HG03442 (cell line): Measurements from ENCODE around the gene PDGFA.

Experiments
- ATAC-seq: cut with Tn5 transposase; IDR thresholded peaks from one replicate; pipeline ENCODE4 v1.9.1; 2021; ENCODE audit warnings: mild to moderate bottlenecking, moderate library complexity; ENCODE audit not compliant: unreplicated experiment

PDGFA gene

DNA sequence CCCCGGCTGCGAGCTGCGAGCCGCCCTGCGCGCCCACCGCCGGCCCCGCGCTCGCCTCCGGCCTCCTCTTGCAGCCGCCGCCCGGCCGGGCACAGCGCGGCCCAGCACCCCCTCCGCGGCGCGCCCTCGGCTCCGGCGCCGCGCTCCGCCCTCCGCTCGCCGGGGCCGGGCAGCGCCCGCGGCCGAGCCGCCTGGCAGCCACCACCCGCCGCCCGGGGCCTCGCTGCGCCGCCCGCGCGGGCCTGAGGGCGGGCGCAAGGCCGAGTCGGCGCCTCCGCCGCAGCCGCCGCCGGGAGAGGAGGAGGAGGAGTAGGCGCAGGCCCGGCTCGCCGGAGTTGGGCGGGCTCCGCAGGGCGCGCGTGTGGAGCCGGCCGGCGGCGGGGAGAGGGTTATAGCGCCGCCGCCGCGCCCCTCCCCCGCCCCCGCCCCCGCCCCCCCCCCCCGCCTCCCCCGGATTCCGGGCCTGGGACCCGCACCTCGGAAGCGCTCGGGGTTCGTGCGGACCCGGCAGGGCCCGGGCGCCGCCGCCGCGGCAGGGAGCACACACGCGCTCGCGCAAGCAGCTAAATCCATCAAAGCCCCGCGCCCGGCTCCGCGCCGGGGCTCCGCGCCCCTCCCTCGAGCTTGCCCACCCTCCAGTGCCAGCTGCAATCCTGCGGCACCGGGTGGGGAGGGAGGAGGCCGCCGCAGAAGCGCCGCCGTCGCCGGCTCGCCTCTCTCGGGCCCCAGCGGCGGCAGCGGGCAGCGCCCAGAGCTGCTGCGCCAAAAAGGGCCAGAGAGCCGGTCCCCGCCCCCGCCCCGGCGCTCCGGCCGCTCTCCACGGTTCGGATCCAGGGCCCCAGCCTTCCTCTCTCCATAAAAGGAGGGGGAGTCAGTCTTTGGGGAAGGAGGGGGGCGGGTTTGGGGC is at the start of gene PDGFA:
Gene PDGFA, minus strand, starts transcription at position 363 of the 907 bp plus-strand sequence. CDS start 845 bp downstream, outside the sequence.
- no peak for ATAC-seq

DNA sequence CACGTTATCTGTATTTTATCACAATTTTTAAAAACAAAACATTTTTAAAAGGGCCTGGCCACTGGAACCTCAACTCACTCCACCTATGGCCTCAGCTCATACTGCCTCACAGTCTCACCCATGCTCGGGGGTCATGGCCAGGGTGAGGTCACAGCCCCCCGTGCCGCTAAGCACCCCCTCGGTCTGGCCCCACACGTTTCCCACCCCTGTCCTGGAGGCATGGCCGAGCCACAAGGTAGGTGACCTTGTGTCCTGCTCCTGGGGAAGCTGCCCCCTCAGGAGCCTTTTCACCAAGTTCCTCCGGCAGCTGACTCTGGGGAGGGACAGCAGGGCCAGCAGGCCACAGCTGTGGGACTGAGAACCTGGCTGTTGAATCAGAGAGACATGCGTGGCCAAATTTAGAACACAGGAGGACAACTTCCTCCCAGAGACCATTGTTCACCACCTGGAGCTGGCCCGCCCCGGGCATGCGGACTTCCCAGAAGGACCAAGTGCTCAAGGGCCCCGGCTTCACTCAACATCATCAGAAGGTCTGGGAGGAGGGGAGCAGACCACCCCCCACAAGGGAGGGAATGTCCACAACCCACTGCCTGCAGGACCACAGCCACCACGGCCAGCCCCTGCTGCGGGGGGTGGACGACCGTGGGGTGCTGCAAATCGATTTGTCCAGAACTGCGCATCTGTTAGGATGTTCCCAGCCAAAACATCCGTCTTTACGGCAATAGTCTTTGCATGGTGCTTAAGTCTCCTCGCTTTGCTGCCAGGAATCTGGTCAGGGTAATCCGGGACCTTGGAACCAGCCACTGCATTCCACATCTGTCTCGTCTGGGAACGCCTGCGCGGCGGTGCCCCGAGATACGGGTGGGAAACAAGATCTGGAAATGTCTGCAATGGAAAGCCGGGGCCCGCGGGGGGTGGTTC is 48.6 kb upstream of the PDGFA start:
- ATAC-seq = no peak

DNA sequence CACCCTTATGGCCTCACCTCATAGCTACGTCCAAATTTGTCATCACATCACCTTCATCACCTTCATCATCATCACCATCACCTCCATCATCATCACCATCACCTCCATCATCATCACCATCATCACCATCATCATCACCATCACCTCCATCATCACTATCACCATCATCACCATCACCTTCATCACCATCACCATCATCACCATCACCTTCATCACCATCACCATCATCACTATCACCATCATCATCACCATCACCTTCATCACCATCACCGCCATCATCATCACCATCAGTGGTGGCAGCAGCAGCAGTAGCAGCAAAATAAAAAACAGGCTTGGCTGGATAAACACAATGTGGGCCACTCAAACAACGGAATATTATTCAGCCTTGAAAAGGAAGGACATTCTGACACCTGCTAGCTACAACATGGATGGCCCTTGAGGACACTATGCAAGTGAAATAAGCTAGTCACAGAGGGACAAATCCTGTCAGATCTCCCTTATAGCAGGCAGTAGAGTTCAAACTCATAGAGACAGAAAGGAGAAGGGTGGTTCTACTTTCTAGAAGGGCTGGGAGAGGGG is 47.7 kb upstream of the PDGFA start:
- no peak for ATAC-seq

DNA sequence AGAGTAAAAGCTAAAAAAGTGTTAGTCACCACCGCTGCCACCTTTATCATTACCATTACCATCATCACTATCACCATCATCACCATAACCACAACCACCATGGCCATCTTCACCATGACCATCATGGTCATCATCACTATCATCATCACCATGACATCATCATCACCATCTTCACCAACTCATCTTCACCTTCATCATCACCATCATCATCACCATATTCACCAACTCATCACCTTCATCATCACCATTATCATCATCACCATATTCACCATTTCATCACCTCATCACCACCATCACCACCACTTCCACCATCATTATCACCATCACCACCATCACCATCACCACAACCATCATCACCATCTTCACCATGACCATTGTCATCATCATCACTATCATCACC is 46.5 kb upstream of the PDGFA start:
- ATAC-seq = no peak

GRCh38 chr7:564176-564865 is 44.7 kb upstream of the PDGFA start:
- ATAC-seq = no peak

- ATAC-seq = no peak
Observed at GRCh38 chr7:563629-564170, 44.1 kb upstream of the PDGFA start.

DNA sequence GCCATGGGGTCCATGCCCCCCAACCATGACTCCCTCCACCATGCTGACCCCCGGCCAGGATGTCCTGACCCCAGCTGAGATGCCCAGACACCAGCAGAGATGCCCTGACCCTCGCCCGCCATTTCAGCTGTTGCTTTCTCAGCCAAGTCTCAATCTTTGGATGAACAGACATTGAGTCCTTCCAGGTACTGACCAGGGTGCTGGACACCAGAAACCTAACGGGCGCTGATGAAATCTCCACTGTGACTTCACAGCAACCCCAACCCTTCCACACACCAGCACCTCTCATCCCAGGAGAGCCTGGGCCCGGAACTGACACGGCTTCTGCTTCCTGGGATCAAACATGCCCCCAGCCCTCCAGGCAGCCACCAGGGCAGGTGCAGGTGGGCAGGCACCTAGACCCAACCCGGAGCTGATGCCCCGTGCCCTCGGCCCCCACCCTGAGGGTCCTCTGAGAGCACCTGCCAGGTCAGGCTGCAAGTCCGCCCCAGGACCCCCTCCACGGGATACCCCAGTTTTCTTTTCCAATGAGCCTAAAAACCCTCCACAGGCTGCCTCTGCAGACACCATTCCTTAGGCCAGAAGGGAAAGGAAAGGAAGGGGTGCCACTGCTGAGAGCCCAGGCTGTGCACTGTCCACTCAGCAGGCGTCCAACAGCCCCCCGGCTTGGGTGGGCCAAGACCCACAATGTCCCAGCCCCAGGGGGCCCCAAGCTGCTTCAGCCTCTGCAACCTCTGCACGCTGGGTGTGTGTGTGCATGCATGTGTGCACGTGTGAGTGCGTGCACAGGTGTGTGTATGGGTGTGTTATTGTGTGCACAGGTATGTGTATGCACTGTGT is 43.4 kb upstream of the PDGFA start:
- ATAC-seq = no peak

DNA sequence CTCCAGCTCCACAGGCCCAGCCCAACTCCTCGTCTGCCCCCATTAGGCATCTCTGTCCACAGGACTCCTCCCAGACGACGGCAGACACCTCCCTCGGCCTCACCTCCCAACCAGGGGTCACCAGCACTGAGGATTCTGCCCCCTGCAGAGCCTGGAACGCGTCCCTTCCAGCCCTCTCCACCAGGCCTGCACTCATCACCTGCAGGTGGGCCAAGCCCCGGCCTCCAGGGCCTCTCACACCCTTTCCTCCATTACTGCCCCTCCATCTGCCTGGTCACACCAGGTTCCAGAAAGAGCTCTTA is 42.7 kb upstream of the PDGFA start:
- ATAC-seq = no peak

GRCh38 chr7:561631-562373 is 42.2 kb upstream of the PDGFA start:
- no peak for ATAC-seq

DNA sequence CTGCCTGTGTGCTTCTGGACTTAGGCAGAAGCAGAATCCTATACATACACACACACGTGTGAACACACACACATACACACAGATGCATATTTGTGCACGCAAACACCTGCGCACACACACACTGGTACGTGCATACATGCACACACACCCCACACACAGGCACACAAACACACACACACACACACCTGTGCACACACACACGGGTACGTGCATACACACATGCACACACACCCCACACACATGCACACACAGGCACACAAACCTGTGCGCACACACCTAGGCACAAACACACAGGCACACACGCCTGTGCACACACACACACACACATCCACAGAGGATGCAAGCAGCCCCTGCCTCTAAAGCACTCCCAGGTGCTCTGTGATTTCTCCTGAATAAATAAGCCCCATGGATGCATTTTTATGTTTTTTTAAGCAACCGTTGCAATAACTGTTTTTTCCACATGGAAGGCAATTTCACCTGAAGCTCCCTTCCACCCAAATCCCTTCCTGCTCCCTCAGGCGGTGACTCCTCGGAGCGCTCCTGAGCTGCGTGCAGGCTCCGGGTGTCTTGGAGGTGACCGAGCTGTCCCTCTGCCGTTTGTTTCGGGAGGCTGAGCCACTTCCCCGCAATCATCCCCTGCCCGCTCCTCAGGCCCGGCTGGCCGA is 41.5 kb upstream of the PDGFA start:
- no peak for ATAC-seq

- no peak for ATAC-seq
Observed at GRCh38 chr7:559396-559705, 39.7 kb upstream of the PDGFA start.

DNA sequence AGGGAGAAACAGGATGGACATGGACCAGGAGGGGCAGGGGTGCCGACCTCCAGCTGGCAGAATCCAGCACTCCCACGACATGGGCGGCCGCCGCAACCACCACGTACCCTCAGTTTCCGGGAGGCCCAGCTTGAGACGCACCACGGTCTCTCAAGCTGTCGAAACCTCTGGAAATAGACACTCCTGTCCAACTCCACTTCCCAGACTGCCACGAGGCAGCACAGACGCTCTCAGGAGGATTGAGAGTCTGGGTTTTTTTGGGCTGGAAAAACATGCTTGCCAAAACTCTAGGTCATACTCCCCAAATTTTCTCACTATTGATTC is 37.9 kb upstream of the PDGFA start:
- ATAC-seq = no peak

- ATAC-seq = no peak
Observed at GRCh38 chr7:556837-557557, 37.4 kb upstream of the PDGFA start.

DNA sequence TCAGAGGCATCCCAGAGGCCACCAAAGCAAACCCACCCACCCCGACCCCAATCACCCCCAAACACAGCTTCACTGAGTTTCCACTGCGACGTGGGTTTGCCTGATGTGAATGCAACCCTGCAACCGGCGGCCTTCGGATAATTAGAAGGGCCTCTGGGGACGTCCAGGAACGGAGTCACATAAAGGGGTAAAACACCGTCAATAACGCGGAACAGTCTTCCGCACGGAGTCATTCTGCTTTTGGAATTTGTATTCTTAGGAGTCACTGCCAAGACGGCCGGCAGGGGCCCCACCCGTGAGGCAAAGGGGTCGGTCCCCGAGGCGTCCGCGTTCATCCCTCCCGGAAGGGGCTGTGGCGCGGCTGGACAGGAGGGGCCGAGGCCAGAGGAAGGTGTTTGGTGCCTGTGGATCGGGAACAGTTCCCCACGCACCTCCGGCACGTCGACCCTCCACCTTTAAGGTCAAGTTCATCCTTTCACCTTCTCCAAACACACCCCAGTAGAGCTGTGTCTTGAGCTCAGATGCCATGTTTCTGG is 36.7 kb upstream of the PDGFA start:
- ATAC-seq = no peak

GRCh38 chr7:555551-556160 is 36.0 kb upstream of the PDGFA start:
- no peak for ATAC-seq

GRCh38 chr7:553636-554111 is 34.0 kb upstream of the PDGFA start:
- ATAC-seq = no peak

- ATAC-seq = no peak
Observed at GRCh38 chr7:552868-553635, 33.4 kb upstream of the PDGFA start.
